Measurements from ENCODE around the gene MGAT5.
A peak's percentile ranks its signal among the peaks of the same experiment; 100 is the strongest.

Gene MGAT5

DNA sequence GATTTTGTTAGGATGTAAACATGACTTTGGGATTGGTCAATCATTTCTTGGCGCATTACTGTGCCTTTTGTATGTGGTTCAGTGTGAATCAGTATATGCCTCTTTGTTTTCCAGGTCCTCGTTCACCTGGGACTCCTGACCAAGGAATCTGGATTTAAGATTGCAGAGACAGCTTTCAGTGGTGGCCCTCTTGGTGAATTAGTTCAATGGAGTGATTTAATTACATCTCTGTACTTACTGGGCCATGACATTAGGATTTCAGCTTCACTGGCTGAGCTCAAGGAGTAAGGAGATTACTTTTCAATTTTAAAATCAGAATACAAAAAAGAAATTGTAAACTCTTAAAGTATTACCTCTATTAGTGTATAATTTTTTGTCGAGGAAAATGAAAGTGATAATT is 87.6 kb downstream of the MGAT5 start:
- no peak for DNase-seq

DNA sequence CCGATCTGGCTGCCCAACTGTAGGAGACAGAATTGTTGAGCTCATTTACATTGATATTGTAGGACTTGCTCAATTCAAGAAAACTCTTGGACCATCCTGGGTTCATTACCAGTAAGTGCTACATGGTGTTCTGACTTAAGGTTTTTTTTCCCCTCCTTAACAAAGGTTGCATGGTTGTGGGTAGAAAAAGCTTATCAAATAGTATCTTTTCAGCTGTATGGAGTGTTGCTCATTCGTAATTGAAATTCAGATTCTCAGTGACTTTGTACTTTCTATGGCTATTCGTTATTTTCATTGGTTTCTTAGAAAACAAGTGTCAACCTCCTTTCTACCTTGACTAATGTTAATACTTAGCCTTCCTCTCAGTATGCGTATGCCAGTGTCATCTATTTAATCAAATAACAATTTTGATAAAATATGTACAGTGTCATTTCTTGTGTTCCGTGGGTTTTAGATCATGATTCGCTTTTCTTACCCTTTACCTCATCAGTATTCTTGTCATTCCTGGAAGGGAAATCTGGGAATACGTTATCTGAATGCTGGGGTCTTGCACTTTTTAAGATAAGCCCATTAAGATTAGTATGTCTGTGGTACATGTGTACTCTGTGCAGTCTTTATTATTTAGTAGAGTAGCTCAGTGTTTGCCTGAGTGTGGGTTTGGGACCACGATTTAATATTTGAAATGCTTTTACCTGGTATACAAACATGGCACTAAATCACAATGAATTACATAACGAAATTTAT is 91.3 kb downstream of the MGAT5 start:
- no peak for DNase-seq

DNA sequence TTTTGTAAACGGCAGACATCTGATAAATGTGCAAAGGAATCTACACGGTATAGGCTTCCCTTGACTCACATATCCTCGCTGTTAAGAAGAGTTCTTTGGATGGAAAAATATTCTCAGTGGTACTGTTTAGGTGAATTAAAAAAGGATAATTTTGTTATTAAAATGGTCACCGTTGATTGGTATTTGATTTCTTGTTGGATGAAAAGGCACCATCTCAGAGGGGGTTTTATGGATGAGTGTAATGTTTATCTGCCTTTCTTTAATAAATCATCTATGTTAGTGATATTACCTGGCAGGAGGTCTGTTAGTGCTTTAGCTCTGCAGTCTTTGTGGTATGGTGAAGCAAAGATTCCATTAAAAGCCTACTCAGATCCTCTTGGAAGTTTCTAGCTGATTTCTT is 92.3 kb downstream of the MGAT5 start:
- DNase-seq: no peak

DNA sequence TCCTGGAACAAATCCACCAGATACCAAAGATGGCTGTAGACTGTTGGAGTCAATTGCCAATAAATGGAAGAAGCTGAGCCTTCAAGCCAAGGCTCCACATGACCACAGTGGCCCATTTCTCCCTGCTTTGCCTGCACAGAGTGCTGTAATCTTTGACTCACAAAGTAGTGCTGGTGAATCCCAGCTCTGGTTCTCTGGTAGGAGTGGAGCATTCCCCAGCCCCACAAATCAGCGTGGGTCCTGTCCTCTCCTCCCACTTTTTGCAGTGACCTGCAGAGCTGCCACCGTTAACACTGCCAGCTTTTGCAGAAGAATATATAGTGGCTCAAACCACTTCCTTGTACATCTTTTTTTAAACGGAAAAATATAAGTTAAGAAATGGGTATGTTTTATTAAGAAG is 93.9 kb downstream of the MGAT5 start:
- DNase-seq: peak; percentile 4

DNA sequence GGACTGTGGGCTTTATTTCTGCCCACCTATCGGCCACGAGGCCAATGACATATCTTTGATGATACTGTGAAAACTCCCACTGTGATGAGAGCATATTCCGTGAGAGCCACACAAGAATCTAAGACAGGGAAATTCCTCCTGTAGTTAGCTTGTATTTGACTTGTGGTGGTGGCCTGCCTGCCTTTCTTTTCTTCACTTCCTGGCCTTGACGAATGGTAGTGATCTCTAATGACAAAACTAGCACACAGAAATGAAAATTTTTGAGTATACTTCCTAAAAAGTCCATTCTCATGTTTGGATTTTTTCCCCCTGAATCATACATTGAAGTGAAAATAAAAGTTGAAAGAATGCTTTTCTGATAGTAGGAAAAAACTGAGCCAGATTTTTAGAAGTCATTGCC is 94.4 kb downstream of the MGAT5 start:
- peak; percentile 52 for DNase-seq

DNA sequence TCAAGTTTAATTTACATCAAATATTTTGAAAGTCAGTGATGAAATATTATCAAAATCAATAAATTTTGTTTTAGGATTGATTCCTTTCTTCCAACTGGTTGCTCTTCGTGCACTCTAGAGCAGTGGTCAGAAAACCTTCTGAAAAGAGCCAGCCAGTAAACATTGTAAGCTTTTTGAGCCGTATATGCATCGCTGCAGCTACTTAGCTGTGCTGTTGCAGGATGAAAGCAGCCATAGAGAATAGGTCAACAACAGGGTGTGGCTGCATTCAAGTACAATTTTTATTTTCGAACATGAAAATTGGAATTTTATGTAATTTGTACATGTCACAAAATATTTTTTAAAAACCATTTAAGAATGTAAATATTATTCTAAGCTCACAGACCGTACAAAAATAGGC is 94.9 kb downstream of the MGAT5 start:
- no peak for DNase-seq

DNA sequence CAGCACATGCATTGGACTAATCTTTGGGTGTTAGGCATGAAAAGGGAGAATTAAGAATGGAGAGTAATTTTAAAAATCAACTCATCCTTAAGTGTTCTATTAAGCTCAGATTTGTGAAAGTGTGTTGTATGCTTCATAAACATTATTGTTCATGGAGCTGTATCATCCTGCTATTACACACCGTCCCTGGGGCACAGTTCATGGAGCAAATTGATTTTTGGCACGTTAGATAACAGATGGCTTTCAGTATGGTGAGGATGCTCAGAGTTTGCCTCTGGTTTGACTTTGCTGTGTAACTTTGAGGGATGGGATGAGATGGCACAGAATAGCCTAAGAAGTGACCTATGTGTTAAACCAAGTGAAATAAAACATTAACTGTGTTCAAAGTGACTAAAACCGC is 97.1 kb downstream of the MGAT5 start:
- DNase-seq: no peak

DNA sequence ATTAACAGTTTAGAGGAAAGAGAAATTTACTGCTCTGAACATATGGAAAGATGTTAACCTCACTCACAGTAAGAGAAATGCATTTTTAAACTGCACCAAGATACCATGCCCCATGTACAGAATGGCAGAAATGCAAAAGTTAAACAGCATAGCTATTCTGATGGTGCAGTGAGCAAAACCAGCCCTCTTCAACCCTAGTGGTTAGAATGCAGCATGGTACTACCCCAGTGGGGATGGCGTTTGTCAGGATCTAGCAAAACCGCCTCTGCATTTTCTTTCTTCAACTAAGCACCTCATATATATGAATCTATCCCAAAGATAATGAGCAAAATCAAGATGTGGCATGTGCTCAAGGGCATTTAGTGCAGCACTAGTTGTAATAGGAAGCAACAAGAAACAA is 98.0 kb downstream of the MGAT5 start:
- DNase-seq: no peak

DNA sequence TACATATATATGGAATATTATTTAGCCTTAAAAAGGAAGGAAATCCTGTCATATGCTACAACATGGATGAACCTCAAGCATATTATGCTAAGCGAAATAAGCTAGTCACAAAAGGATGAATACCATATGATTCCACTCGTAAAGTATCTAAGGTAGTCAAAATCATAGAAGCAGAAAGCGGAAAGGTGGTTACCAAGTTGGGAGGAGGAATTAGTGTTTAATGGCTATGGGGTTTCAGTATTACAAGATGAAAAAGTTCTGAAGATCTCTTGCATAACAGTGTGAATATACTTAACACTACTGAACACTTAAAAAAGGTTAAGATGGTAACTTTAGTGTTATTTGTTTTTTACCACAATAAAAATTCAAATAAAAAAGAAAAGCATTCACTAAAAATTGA is 99.0 kb downstream of the MGAT5 start:
- DNase-seq: no peak

DNA sequence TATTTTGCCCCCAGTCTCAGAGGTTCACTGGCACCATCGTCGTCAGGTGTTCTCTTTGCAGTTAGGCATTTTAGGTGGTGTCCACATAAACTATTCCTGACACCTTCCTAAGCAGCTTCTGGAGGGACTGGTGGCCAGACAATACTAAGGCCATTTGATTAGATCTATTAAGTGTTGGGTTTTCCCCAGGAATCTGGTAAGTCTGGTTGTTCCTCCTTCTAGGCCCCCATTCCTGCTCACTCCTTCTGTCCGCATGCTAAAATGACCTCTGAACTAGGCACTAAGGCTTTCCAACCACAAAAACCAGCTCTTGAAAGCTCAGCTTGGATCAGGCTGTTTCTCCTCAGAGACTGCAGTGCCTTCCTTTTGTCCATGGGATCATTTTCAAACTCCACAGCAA is 100.7 kb downstream of the MGAT5 start:
- no peak for DNase-seq

DNA sequence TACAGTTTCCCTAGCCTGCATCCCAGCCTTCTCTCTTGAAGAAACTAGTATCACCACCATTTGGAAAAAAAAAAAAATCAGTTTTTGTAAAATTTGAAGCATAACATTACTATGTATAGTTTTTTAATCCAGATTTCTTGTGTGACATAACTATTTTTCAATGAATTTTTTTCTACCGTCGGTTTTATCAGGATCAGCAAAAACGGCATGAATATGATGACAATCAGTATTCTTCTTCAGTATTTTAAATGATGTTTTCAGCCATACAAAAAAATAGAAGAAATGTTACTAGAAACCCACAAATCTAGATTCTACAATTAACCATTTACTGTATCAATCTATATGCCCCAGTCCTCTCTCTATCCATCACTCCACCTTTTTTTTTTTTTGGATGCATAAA is 103.9 kb downstream of the MGAT5 start:
- DNase-seq: no peak

DNA sequence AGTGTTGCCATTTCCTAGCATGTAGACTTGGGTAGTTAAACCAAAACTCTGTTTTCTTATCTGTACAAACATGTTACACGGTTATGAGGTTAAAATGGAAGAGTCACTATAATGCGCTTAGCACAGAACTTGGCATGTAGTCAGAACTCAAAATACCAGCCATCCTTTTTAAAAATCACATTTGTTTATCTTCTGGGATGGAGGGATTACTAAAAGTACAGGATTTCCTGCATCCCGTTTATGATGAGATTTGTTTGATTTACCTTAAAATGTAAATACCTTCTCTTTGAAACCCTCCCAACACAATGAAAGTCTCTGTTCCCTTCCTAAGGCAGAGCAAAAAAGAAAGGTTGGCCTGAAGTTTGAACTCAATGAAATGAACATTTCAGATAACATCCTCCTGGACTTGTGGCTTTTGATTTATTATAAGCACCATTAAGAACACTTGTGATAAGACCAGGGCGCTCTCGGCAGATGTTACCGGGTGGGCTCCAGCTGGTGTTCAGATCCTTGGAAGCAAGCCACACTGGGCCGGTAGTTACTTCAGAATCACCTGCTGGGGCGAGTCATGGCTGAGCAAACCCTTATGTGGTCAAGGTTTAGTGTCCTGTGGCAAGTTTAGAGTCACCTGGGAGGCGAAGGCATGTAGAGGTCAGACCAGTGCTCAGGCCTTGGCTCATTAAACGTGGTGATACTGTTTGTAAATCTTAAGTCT is 105.7 kb downstream of the MGAT5 start:
- no peak for DNase-seq

DNA sequence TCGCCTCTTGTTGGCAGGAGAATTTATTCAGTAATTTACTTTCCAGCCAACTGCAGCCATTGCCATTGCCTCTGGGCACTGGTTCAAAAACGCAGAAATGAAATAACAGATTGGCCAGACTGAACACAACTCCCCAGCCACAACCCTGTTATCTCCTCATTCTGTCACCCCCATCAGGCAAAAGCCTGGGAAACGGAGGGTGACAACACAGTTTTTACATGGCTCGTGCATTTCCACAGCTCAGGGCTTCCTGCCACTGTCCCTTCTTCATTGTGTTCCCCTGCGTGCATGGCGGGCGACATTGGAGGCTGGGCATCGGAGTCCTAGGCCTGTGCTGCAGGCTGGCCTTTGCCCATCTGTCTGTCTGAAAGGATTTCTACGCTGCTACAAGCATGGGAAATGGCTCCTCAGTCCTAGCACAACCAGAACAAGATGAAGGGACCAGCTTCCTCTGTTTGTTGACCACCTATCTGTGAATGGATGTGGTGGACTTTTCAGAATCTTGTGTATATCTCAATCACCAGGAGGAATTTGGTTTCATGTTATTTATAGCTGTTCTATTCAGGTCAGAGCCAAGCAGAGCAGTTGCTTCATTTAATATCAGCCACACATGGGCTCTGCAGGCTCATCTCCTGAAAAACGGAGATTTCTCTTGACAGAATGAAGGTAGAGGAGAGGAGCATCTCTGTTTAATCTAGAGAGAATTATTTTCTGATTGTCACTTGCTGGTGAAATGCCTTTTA is 107.0 kb downstream of the MGAT5 start:
- DNase-seq: no peak

DNA sequence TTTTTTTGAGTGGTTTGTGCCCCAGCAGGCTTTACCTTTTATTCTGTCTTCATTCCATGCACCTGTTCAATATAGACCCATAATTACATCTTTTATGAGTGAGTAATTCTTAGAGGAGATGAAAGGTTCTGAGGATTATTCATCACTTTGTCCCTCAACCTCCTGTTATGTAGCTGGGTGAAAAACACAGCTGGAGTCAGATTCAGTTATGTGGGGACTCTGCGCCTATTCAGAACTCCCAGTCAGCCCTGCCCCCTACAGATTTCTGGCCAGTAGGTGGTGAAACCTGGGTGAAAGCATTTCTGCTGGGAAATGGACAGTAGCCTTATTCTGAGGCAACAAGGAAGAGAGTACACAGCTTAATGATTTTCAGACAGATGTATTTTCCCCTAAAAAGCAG is 107.8 kb downstream of the MGAT5 start:
- DNase-seq: no peak

DNA sequence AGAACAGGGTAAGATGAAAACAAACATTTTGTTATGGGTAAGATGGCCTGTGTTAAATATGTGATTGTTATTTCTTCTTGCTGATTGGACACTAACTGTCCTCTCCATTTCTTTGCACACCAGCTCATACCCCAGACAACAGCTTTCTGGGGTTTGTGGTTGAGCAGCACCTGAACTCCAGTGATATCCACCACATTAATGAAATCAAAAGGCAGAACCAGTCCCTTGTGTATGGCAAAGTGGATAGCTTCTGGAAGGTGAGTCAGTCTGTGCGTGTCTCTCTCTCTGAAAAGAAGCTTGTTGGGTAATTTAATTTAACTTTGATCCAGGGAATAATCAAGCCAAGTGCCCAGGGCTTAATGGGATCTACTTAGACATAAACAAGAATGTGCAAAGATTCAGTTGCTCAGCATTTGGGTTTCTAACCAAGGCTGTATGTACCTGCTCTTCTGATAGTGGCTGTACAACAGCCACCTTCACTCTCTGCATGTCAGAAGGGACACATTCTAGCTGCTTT is 108.3 kb downstream of the MGAT5 start:
- no peak for DNase-seq

DNA sequence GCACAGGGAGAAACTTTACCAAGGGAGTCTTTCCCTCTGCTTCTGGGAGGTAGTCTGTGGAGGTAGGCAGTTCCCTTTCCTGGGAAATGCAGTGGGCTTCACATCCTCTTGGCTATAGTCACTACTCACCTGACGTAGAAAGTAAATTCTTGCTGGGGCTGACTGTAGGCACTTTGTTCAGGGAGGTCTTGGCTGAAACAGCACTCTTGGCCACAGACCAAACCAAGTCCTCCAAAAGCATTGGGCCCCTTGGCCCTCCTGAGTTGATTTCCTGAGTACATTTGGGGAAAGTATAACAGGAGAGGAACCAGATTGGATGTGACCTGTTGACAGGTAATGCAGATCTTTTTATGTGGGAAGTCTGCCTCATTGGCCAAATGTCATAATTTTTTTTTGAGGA is 108.9 kb downstream of the MGAT5 start:
- DNase-seq: no peak

DNA sequence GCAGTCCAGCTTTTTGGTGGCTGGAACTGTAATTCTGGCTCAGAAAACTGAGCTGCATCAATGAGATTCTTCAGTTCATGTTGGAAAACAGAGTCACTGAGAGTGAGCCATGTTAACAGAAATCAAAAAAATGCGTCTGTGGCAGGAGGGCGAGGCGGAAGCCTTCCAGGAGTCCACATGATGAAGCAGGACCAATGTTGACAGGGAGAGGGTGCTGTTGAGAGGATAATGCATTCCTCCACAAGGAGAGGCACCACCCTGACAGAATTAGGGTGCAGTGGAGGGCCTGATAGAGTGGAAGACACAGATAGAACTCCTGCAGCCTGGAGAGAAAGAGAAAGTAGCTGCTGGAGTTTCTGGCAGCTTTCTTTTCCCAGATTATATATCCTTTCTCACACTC is 111.5 kb downstream of the MGAT5 start:
- DNase-seq: peak; percentile 27

DNA sequence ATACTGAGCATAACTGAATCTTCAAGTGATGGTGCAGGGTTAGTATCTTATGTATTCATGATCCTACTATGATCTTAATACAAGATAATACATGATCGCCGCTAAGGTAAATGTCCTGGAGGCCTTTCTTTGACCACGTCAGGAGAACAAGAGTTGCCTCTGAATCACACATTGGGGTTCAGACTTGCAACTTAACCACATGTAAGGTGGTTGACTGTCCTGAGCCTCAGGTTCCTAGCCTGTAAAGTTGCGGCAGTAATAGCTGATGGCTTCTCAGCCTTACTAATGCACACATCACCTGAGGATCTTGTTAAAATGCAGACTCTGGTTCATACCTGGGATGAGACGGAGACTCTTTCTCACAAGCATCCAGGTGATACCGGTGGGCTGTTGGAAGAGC is 112.5 kb downstream of the MGAT5 start:
- DNase-seq: no peak

DNA sequence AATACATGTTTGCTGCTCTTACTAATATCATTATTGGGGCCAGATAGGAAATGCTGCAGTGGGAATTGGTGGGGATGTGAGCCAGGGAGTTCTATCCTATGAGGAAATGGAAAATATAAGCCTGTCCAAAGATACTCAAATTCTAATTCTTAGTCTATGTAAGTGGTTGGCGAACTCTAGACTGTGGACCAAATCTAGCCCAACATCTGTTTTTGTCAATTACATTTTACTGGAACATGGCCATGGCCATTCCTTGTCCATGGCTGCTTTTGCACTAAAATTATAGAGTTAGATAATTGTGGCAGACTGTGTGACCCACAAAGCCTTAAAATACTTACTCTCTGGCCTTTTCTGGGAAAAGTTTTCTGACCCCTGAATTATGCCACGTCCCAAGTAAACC is 113.3 kb downstream of the MGAT5 start:
- DNase-seq: no peak

DNA sequence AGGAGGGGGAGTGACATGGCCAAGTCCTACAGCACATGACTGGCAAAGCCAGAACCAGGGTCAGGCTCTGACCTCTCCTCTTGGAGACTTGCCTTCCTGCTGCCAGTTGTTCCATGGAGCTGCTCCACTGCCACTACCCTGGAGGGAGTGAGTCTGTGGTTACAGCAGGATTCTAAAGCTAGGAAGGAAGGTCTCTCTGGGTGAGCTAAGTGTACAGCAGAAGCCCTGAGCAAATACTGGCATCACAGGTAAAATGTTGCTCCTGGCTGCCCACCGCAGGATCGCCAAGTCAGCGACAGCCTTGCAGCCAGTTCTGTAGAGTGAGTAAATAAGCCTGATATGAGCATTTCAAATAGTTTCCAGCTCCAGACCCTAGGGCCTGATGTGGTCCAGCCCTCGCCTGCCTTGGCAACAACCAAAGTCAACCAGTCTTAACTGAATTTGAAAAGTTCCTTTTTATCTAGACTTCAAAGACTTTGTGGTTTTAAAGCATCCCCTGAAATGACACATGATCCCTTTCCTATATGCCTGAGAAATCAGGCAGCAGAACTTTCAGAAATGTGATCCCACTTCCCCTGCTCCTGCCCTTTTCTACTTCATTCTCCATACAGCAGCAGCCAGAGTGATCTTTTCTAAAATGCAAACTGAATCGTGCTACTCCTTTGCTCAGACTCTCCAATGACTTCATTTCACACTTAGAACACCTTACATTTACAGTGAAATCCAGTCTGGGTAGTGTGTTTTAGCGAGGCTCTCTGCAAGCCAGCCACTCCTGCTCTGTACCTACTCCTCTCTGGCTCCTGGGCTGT is 114.3 kb downstream of the MGAT5 start:
- DNase-seq: no peak

DNA sequence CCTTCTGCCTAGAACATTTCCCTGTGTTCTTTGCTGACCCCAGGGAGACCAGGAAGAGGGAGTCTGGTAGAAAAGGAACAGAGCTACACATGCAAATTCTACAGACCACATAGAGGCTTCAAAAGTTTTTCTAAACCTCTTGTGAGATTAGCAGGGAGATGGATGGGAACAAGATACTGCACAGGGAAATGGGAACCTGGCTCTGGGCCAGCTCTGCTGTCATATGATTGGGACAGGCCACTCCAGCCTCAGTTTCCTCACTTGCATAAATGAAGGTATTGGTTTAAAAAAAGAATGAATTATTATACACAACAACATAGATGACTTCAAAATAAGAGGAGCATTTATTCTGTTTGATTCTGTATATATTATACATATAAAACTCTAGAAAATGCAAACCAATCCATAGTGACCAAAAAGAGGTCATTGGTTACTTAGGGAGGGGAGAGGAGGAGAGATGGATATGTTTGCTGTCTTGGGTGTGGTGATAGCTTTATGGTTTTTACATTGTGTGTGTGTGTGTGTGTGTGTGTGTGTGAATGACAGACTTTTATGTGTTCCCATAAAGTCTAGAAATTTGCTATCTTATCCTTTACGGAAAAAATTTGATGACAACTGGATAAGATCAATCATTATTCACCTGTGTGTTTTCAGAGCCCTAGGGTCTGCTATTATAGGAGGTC is 115.5 kb downstream of the MGAT5 start:
- DNase-seq: no peak
